Duodenal mucosa (tissue), 2 donors: ENCODE data around the gene CAMK1D.
A peak's percentile ranks its signal among the peaks of the same experiment; 100 is the strongest.

ENCODE experiments used
- H3K27ac ChIP-seq: one replicate; pipeline ENCODE4 v1.7.0; 2013; ENCODE audit warnings: low read depth, low read length
- H3K27me3 ChIP-seq, 2 donors: one replicate each; pipeline ENCODE4 v1.7.0; 2013; ENCODE audit warnings: low read length in 2 of 2, control low read depth in 1 of 2; ENCODE audit not compliant: insufficient read depth in 2 of 2, control insufficient read depth in 1 of 2
- H3K36me3 ChIP-seq, 2 donors: one replicate each; pipeline ENCODE4 v1.7.0; 2013; ENCODE audit warnings: low read length in 2 of 2, control low read depth in 1 of 2; ENCODE audit not compliant: insufficient read depth in 2 of 2, control insufficient read depth in 1 of 2
- H3K4me1 ChIP-seq, 2 donors: one replicate each; pipeline ENCODE4 v1.7.0; 2013; ENCODE audit warnings: low read length in 2 of 2, control low read depth in 1 of 2; ENCODE audit not compliant: insufficient read depth in 2 of 2, control insufficient read depth in 1 of 2
- H3K4me3 ChIP-seq, 2 donors: one replicate each; pipeline ENCODE4 v1.7.0; 2013; ENCODE audit warnings: low read length in 2 of 2, low read depth in 1 of 2
- H3K9ac ChIP-seq, 2 donors: one replicate each; pipeline ENCODE4 v1.7.0; 2013; ENCODE audit warnings: low read length in 2 of 2, low read depth in 1 of 2
- H3K9me3 ChIP-seq, 2 donors: one replicate each; pipeline ENCODE4 v1.7.0; 2013; ENCODE audit warnings: low read length in 2 of 2, control low read depth in 1 of 2; ENCODE audit not compliant: control insufficient read depth in 1 of 2

CAMK1D gene

GRCh38 chr10:12340371-12340770 is 9.0 kb upstream of the CAMK1D start:
- H3K27ac ChIP-seq: no peak overlapping the region

GRCh38 chr10:12340937-12341336 is 8.4 kb upstream of the CAMK1D start:
- no peaks in the 10 kb centered on the region for H3K4me1 ChIP-seq
- no peak overlapping the region for H3K27ac ChIP-seq
- no peaks in the 10 kb centered on the region for H3K27me3 ChIP-seq
- no peak overlapping the region for H3K4me3 ChIP-seq
- H3K9ac ChIP-seq: no peak overlapping the region
- H3K36me3 ChIP-seq: no peaks in the 10 kb centered on the region
- no peaks in the 10 kb centered on the region for H3K9me3 ChIP-seq

More at GRCh38 chr10:12340371-12340770, 9.0 kb upstream of the CAMK1D start:
- Histone ChIP-seq H3K4me1 (no peaks in the 10 kb centered on the region), H3K4me3 (no peak overlapping the region), H3K9me3 (no peaks in the 10 kb centered on the region), H3K36me3 (no peaks in the 10 kb centered on the region), H3K9ac (no peak overlapping the region), H3K27me3 (no peaks in the 10 kb centered on the region)

GRCh38 chr10:12341526-12341925 is 7.8 kb upstream of the CAMK1D start:
- Histone ChIP-seq H3K36me3 (no peaks in the 10 kb centered on the region), H3K4me3 (no peak overlapping the region), H3K9me3 (no peaks in the 10 kb centered on the region), H3K9ac (no peak overlapping the region), H3K27ac (no peak overlapping the region), H3K27me3 (no peaks in the 10 kb centered on the region), H3K4me1 (no peaks in the 10 kb centered on the region)

- Histone ChIP-seq H3K36me3 (no peaks in the 10 kb centered on the region), H3K27me3 (no peaks in the 10 kb centered on the region), H3K4me1 (peaks cover 0 to 8% of the 10 kb centered on the region in 2 donors), H3K4me3 (no peak overlapping the region), H3K27ac (no peak overlapping the region), H3K9me3 (no peaks in the 10 kb centered on the region), H3K9ac (no peak overlapping the region)
Measured at GRCh38 chr10:12344375-12345110, 4.8 kb upstream of the CAMK1D start.

GRCh38 chr10:12346707-12347106 is 2.6 kb upstream of the CAMK1D start:
- H3K27me3 ChIP-seq: no peaks in the 10 kb centered on the region
- peaks cover 10 to 19% of the 10 kb centered on the region in 2 donors for H3K4me1 ChIP-seq
- no peak overlapping the region for H3K4me3 ChIP-seq
- no peak overlapping the region for H3K27ac ChIP-seq
- no peak overlapping the region for H3K9ac ChIP-seq
- no peaks in the 10 kb centered on the region for H3K9me3 ChIP-seq
- H3K36me3 ChIP-seq: no peaks in the 10 kb centered on the region

- peak overlapping the region; percentile 52 to 65 for H3K4me3 ChIP-seq
- no peaks in the 10 kb centered on the region for H3K27me3 ChIP-seq
- H3K4me1 ChIP-seq: peaks cover 10 to 21% of the 10 kb centered on the region in 2 donors
- no peaks in the 10 kb centered on the region for H3K36me3 ChIP-seq
- peak overlapping the region in 1 of 2 donors; percentile 43 for H3K9ac ChIP-seq
- H3K9me3 ChIP-seq: no peaks in the 10 kb centered on the region
- H3K27ac ChIP-seq: peak overlapping the region; percentile 32
Measured at GRCh38 chr10:12348294-12348869, 965 bp upstream of the CAMK1D start.

GRCh38 chr10:12349629-12350166 is 351 bp downstream of the CAMK1D start:
- Histone ChIP-seq H3K27me3 (no peaks in the 10 kb centered on the region), H3K4me3 (peak overlapping the region; percentile 76 to 79), H3K9me3 (no peaks in the 10 kb centered on the region), H3K27ac (no peak overlapping the region), H3K36me3 (no peaks in the 10 kb centered on the region), H3K9ac (peak overlapping the region; percentile 55 to 77), H3K4me1 (peaks cover 10 to 21% of the 10 kb centered on the region in 2 donors)

GRCh38 chr10:12350167-12350872 is 973 bp downstream of the CAMK1D start:
- H3K4me3 ChIP-seq: peak overlapping the region; percentile 76 to 79
- H3K27ac ChIP-seq: peak overlapping the region; percentile 6
- peak overlapping the region; percentile 55 to 77 for H3K9ac ChIP-seq
- H3K36me3 ChIP-seq: no peaks in the 10 kb centered on the region
- no peaks in the 10 kb centered on the region for H3K27me3 ChIP-seq
- H3K9me3 ChIP-seq: no peaks in the 10 kb centered on the region
- H3K4me1 ChIP-seq: peaks cover 10 to 21% of the 10 kb centered on the region in 2 donors

- Histone ChIP-seq H3K4me3 (peak overlapping the region; percentile 76 to 79), H3K36me3 (no peaks in the 10 kb centered on the region), H3K27ac (no peak overlapping the region), H3K9me3 (no peaks in the 10 kb centered on the region), H3K4me1 (peaks cover 10 to 21% of the 10 kb centered on the region in 2 donors), H3K27me3 (no peaks in the 10 kb centered on the region), H3K9ac (peak overlapping the region; percentile 0 to 77)
Measured at GRCh38 chr10:12350925-12351324, 1.6 kb downstream of the CAMK1D start.

- Histone ChIP-seq H3K27me3 (no peaks in the 10 kb centered on the region), H3K9ac (no peak overlapping the region), H3K36me3 (no peaks in the 10 kb centered on the region), H3K27ac (no peak overlapping the region), H3K4me1 (peaks cover 10 to 21% of the 10 kb centered on the region in 2 donors), H3K4me3 (peak overlapping the region in 1 of 2 donors; percentile 76), H3K9me3 (no peaks in the 10 kb centered on the region)
Measured at GRCh38 chr10:12351447-12351846, 2.1 kb downstream of the CAMK1D start.
